Skeletal muscle cell (primary cell): Measurements from ENCODE around the gene CCL21.

Experiments
- DNase-seq: peaks from one replicate; pipeline ENCODE4 v3.0.0-alpha.2; 2010; ENCODE audit warnings: low read depth
- H3K4me3 ChIP-seq: 2 replicates; pipeline ENCODE4 v1.5.1; 2011; ENCODE audit warnings: low read depth, mild to moderate bottlenecking, control low read depth, low read length, moderate library complexity

Gene CCL21

DNA sequence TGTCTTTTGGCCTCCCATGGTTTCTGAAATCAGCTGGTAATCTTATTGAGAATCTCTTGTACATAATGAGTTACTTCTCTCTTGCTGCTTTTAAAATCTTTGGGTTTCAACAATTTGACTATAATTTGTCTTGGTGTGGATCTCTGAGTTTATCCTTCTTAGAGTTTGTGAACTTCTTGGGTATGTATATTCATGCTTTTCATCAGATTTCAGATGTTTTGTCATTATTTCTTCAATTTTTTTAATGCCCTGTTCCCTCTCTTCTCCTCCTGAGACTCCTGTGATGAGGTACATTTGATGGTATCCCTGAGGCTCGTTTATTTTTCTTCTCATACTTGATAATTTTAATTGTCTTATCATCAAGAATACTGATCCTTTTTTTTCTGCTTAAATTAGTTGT is 2.2 kb upstream of the CCL21 start:
- no peak overlapping the region for H3K4me3 ChIP-seq
- no peak for DNase-seq

DNA sequence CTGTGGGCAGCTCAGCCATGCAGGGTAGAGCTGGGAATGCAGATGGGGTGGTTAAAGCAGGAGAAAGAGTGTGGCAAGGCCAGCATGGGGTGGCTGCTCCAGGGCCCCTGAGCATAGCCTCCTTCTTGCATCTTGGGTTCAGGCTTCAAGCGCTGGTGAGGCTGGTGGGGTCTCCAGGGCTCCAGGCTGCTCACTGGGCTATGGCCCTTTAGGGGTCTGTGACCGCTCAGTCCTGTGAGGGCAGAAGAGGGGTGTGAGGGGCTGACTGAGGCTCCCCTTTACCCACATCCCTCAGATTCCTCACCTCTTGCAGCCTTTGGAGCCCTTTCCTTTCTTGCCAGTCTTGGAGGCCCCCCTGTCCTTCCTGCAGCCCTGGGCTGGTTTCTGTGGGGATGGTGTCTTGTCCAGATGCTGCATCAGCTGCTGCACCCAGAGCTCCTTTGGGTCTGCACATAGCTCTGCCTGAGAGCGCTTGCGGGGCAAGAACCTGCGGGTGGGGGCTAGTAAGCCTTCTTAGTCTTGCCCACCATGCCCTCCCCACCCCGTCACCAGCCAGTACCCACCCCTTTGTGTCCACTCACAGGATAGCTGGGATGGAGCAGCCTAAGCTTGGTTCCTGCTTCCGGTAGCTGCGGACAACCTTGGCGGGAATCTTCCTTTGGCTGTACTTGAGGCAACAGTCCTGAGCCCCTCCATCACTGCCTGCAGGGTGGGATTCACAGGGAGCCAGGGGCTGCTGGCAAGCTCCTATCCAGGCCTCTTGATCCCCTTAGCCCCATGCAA is 549 bp downstream of the CCL21 start:
- no peak for DNase-seq
- H3K4me3 ChIP-seq = no peak overlapping the region

DNA sequence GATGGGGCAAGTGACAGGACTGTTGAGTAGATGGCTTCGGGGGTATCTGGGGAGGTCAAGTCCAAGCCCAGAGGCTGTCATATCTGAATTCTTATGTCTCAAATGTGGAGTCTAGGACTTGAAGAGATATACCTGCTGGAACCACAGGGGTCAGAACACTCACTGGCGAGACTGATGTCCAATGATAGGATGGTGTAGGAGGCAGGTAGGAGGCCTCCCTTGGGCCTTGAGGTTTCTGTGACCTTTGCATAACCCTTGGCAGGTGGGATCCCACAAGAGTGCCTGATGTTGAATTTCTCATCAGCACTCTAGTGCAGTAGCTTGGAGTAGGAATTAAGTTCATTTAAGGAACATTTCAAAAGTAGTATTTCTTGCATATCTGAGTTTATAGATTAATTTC is 2.8 kb downstream of the CCL21 start:
- H3K4me3 ChIP-seq = no peak overlapping the region
- DNase-seq = no peak

DNA sequence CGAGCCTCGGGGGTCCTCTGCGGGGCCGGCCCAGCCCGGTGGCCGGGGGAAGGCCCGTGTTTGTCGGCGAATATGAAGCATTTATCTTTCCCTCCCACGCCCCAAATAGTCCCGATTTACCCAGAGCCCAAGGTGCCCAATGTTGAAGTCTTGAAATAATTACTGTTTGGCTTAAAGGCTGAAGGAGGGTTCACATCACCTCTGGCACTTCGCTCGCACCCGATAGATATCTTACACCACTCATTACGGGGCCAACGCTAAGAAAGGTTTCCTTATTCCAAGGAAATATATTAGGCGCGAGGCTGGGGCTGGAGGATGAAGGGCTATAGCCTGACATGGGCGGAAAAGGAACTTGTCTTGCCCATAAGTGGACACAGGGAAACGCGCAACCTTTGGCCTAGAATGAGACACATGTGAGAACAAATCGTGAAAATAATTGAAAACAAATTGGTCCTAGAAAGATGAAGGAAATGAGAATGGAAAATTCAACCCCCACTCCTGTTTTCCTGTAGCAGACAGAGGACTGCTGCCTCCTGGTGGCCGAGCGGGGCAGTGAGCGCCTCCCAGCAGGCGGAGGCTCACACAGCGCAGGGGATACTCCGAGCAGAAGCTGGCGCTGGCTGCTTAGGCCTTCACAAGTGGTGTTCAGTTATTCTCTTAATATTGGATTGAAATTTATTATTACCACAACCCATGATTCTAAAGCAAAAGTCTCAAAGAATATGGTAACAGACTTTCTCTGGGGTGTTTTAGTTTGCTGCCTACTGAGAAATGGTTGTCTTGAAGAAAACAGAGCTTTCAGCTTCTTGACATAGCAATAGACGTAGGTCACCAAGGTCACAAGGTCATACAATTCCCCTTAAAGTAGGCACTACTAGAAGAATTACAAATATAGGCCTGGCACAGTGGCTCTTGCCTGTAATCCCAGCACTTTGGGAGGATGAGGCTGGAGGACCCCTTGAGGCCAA is 7.9 kb downstream of the CCL21 start:
- H3K4me3 ChIP-seq = peak overlapping the region; percentile 67

DNA sequence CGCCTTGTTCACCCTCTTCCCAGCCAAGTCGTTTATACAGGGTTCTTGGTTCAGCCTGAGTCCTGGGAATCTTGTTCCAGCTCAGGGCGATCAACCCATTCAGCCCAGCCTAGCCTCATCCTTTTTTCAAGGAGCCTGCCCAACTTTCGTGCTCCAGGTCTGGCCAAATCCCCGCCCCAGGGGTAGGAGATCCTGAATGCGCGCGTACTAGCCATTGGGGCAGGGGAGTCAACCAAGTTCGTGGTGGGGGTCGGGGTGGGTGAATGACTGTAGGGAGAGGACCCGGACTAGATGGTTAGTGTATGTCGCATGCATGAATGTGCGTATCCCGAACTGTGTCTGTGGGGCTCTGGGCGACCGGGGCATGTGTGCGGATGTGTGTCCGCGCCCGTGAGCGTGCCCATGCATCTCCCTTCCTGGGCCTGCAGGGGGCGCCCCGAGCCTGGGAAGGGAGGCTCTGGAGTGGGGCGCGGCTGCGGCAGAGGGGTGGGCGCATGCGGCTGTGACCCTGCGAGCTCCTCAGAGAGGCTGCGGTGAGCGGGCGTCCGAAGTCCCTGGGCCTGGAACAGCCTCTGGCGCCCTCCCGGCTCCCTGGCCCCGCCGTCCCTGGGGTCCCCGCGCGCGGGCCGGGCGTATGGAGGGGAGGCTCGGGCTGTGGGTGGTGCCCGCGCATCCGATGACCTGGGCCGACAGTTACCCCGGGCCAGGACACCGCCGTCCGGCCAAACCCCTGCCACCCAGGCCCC is 8.7 kb downstream of the CCL21 start:
- DNase-seq = peak; percentile 8
- H3K4me3 ChIP-seq = peak overlapping the region; percentile 67

More for the DNA sequence above, 7.9 kb downstream of the CCL21 start:
- DNase-seq = peak; percentile 51

DNA sequence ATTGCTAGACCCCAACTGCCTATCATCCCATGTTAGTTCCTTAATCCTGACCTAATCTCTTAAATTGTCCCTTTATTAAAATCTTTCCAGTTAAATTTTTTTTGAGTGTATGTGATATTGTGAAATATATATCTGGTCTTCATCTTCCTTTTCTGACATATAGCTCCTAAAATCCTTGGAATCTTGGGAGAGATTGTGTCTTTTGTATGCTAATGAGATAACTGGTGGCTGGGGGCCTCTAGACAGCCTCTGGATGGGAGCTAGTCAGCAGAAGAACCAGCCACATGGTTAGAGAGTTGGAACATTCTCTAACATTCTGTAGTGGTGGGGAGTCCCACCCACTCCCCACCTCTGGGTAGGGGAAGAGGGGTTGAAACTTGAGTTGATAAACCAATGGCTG is 15.1 kb downstream of the CCL21 start:
- no peak overlapping the region for H3K4me3 ChIP-seq
- no peak for DNase-seq

DNA sequence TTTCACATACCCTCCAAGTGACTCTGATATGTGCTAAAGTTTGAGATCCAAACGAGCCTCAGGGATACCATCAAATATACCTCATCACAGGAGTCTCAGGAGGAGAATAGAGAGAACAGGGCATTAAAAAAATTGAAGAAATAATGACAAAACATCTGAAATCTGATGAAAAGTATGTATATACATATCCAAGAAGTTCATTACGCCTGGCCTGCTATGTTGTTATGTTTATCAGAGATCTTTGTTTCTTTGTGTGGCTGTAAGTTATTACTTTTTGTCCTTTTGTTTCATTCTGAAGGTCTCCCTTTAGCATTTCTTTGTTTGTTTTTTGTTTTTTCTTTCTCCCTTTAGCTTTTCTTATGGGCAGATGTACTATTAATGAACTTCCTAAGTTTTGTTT is 16.4 kb downstream of the CCL21 start:
- no peak overlapping the region for H3K4me3 ChIP-seq
- DNase-seq = no peak

DNA sequence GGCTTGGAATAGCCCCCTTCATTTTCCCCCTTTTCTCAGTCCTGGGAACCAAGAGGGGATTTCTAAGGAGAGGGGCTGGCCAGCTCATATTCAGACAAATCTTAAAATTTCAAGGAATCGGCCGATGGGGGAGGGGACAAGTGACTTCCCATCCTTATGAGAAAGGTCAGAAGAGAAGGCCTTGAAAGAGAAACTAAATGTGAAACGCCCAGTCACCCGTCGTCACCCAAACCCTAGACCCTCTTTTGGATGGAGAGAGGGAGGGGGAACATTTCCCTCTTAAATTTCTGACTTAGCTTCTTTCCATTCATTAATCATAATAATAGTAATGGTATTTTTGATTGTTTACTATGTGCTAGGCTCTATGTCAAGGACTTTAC is 18.0 kb downstream of the CCL21 start:
- no peak for DNase-seq

DNA sequence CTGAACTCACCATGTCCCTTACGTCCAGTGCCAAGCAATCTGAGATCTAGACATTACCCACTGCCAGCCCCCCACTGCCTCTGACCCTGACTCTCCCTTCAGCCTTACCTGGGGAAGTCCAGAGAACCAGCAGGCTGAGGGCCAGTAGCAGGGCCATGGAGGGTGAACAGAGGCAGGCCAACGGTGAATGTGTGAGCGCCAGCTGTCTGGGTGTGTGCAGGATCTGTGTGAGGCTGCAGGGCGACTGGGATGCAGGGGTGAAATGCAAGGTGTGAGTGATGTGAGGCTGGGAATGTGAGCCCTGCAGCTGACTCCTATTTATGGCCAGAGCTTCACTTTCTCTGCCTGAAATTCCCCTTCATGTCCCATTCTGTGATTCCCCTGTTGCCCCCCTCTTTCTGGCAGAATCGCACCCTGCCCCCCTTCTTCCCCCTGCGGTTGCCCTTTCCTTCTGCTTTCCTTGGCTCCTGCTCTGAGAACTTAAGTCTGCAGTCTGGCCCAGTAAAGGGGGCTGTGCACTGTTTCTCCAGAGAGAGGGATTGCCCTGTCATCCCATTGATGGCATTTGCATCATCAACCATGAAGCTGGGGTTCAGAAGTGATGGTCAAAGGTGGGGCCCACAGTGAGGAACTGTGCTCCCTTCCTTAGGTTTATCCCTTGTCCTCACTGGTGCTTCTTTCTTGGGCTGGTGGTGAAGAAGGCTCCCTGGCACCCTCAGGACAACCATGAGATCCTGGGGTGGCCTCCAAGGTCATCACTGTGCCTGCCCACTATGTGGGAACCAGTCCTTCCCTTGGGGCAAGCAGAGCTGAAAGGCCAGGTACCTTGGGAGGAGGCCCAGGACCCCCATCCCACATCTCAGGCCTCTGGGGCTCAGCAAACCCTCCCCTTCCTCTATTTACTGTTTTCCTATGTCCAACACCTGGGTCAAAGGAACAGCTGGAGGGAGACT is 18.7 kb downstream of the CCL21 start, which contains the start of gene CCL19:
CCL19 (minus strand) TSS at position 294 of the 953 bp plus-strand sequence; CDS start at position 157, 137 bp downstream.
- no peak within 1 kb of the TSS for H3K4me3 ChIP-seq
- no peak for DNase-seq

More for the DNA sequence above, 18.0 kb downstream of the CCL21 start:
- no peak overlapping the region for H3K4me3 ChIP-seq

DNA sequence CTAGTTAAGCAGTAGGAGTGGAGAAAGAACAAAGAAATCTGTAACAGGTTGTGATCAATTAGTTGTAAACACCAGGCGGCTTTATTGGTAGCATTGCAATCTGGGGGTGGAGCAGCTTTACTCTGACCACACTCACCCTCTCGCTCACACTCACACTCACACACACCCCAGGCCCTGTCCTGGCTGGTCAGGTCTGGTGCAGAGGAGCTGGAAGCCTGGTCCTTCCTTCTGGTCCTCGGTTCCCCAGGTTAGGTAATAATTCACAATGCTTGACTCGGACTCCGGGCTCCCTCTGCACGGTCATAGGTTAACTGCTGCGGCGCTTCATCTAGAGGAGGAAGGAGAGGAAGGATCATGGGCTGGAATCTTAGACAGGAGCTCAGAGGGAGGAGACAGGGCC is 20.4 kb downstream of the CCL21 start:
- DNase-seq = no peak
- no peak overlapping the region for H3K4me3 ChIP-seq

DNA sequence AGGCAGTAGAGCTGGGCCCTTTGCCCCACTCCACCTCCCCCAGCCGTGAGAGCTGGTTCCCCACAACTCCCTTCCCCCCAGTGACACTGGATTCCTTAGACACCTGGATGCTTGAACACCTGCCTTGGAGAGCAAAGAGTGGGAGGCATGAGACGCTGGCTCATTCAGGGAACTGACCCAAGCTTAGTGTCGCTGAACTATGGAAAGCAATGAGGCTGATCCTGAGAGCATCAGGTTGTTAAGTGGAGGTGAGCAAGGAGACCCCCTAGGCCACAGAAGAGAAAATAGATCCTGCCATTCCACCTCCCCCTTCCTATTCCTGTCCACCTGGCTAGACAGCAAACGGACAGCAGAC is 20.8 kb downstream of the CCL21 start:
- H3K4me3 ChIP-seq = no peak overlapping the region
- DNase-seq = no peak

DNA sequence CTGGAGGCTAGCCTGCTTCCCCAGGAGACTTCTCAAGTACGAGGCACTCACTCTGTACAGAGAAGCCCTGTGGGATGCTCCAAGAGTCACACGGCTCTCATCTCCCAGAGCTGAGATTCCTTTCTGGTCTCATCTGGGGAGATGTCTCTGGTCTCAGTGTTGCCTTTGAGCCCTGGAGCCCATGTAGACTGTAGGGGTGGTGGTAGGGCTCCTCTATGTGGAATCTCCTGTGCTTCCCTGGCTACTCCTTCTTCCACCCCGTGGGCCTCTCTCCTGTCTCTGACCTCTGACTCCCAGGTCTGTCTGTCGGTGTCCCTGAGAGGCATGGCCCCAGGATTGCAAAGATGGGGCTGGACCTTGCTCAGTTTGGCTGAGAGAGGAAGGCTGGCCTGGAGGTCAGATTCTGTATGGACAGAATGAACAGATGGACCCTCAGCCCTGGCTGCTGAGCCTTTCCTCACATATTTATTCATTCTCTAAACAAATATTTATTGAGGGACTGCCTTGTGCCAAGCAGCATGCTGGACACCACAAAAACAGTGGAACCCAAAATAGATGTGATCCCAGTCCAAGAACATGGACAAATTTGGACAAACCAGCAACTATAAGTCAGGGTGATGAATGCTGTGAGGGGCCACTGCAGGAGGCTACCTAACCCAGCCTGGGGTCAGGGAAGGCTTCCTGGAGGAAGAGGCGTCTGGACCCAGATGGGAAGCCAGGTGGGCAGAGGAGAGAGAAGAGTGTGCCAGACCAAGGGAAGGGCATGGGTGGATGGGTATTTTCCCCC is 21.4 kb downstream of the CCL21 start:
- no peak overlapping the region for H3K4me3 ChIP-seq
- no peak for DNase-seq

DNA sequence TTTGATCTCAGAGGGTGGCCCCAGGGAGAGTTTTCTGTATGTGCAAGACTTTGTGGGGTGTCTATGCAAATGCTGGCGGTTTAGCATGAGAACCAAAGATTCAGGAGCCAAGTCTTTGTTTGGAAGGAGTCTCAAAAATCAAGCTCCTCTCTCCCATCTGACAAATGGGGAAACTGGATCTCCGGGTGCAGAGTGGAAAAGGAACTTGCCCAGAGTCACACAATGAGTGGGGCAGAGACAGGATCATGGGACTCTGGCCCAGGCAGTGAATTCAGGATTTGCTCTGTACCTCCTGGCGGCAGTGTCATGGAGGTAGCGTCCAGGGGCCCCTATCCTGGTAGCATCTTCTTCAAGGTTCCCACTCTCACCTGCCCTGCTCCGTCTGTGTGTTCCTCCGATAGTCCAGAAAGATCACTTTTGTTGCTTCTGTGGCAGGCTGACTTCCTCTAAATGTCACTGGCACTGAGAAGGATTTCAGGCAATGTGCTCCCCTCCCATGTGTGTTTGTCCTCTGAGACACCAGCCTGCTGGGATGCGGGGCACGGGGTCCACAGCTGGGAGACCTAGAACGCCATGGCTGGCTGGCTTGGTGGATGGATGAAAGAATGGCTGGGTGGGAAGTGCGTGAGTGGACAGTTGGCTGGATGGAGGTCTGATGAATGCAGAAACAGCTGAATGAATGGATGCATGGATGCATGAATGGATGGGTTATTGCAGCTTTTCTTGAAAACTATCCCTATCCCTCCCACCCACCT is 22.5 kb downstream of the CCL21 start:
- no peak overlapping the region for H3K4me3 ChIP-seq
- DNase-seq = no peak

DNA sequence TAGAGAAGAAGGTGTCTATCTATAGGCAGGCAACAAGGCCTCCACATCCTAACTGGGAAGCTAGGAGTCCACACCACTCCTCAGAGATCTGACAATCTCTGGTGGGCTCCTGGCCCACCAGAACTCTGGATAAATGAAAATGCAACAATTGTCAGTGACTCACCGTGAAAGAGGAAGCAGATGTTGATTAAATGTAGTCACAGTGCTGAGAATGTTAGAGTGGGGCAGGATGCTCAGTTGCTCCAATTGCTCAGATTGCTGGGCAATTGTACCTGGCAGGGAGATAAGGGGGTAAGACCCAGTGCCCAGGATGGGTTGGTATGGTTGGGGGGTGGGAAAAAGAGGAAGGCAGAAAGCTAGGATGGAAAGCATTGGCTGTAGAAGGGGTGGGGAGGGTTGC is 23.2 kb downstream of the CCL21 start:
- DNase-seq = no peak
- H3K4me3 ChIP-seq = no peak overlapping the region

DNA sequence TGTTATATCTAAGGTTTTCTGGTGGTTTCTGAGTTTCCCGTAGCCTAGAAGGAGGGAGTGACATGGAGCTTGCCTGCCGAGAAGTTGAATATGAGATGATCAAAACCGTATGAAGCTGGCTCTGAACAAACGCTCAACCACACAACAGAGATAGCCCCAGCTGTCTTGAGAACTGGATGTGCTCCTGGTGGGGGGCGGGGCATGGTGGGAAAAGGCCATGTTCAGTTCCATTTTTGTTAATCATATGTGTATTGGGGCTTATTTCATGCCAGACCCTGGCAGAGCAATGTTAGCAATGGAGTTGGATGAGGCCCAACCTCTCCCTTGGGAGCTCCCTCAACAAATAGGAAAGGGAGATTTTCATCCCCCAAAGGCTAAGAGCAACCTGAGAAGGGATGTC is 23.7 kb downstream of the CCL21 start:
- DNase-seq = peak; percentile 13
- no peak overlapping the region for H3K4me3 ChIP-seq

DNA sequence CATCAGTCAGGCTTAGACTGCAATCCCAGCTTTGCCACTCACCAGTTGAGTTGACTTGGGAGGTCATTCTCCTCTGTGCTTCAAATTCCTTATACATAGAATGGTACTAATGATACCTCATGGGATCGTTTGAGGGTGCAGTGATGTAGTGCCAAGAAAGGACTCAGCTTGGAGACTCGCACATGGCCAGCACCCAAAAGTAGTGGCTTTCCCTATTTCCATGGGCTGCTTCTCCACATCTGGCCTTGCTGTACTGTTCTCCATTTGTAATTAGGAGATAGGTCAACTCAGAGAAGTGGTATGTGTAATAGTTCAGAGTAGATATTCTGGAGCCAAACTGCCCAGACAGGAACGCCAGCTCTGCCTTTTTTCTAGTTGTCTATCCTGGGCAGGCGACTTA is 24.3 kb downstream of the CCL21 start:
- H3K4me3 ChIP-seq = no peak overlapping the region
- no peak for DNase-seq

DNA sequence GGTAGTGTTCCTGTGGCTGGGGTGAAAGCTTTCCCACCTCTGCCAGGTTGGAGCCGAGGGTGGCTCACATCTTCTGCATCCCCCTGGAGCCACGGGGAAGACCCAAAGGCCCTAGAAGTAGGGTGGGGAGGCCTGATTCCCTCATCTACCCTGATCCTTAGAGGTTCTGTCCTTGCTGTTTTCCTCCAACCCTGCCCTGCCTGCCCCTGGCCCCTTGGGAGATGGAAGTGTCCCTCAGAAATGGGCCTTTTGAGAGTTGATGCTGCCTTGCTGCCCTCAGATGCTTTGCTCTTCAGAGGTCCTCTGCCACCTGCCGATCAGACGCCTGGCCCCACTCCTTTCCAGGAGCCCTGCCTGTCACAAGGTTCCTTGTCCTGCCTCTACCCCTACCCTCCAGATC is 25.1 kb downstream of the CCL21 start:
- no peak overlapping the region for H3K4me3 ChIP-seq
- no peak for DNase-seq
